Fibroblast of the aortic adventitia (primary cell): Measurements from ENCODE around the gene ANKRD35. TPM values are rescaled to one million over a fixed set of nuclear protein-coding genes. Genes with fewer than 3 reads are reported as not detected.
"Not testable (repeated sequence)": the region's sequence is repeated elsewhere in the genome, so short reads cannot be mapped to it uniquely, and the experiment has no call there.

Experiments
- DNase-seq: peaks from one replicate; pipeline ENCODE4 v3.0.0-alpha.2; 2010; ENCODE audit warnings: low read depth
- H3K4me3 ChIP-seq: 2 replicates; pipeline ENCODE4 v1.5.1; 2011; ENCODE audit warnings: low read depth, mild to moderate bottlenecking, control low read depth, low read length, moderate library complexity
- CTCF ChIP-seq: IDR thresholded peaks from 2 replicates; pipeline ENCODE4 v1.5.1; 2011; ENCODE audit warnings: mild to moderate bottlenecking, low read length, control low read depth, inconsistent platforms; ENCODE audit not compliant: insufficient read depth
- small RNA-seq: library from RNA; depleted of rRNA; stranded (forward); fragments of <200 nt; gene quantifications from one replicate; pipeline ENCODE3, GENCODE V24; 2012
- total RNA-seq: library from RNA; depleted of rRNA; stranded (reverse); fragments of >200 nt; gene quantifications from 2 replicates; pipeline ENCODE4 v1.2.3, GENCODE V29; 2012; ENCODE audit warnings: low replicate concordance

ANKRD35 gene
- total RNA-seq, 1 donor = 3.9 TPM

DNA sequence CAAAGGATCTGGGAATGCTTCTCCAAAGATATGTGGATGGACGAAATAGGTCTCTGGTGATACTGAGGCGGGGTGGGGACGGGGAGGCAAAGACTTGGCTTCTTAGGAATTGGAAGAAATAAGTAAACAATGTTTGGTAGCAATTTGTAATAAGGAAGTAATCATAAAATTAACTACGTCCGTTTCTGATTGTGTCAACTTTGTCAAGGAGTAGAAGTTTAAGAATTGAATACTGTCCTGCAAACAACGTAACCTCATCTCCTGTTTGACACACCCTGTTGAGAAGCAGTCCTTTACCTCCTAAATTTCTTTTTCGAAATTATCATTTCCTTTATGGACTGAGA lies 61.2 kb downstream of the ANKRD35 start:
- peak overlapping the region; percentile 99 for H3K4me3 ChIP-seq
- no peak for TF ChIP-seq CTCF
- no peak for DNase-seq

GRCh38 chr1:145823565-145824498 lies 61.8 kb downstream of the ANKRD35 start, which contains the start of the genes POLR3C and RNF115:
TSS of gene POLR3C (plus strand) at chr1:145824200. CDS start at chr1:145825777, 1,577 bp downstream.
TSS of gene RNF115 (minus strand) at chr1:145824095. CDS start at chr1:145823873, 222 bp downstream.
- peak within 1 kb of the TSS; percentile 99 for H3K4me3 ChIP-seq
- TF ChIP-seq CTCF = no peak
- DNase-seq = peak; percentile 90

DNA sequence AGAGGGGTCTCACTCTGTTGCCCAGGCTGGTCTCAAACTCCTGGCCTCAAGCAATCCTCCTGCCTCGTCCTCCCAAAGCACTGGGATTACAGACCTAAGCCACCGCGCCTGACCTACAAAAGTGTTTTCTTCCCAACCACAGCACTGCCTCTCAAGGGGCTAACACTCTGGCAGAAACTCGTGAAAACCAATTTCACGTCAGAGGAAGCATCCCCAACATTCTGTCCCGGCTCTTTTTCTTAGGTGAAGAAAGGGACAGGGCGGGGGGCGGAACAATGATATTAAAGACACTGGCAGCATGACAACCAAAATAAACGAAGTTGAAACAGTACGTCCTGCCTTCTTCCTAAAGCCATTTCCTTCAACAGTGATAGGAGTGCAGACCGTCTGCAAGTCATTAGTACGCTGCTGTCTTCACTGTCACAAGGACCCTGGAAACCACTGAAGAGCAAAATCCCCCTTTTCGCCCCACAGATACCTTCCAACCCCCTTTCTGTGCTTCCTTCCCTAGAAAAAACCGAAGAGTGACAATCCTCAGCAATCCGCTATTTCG lies 62.8 kb downstream of the ANKRD35 start:
- DNase-seq = not testable (repeated sequence)
- peak overlapping the region; percentile 52 for H3K4me3 ChIP-seq

- peak; percentile 68 for DNase-seq
These were observed 67.6 kb downstream of the ANKRD35 start for GRCh38 chr1:145818095-145818494.

More at GRCh38 chr1:145818095-145818494, 67.6 kb downstream of the ANKRD35 start:
- H3K4me3 ChIP-seq = not testable (repeated sequence)

Small RNA genes within 50 kb of the gene (small RNA-seq; reads per million reads assigned to genes)
- not detected for gene MIR6736

Other genes with a start within 250 kb of the ANKRD35 start
- gene PDZK1, start 178.5 kb downstream of the ANKRD35 start, total RNA-seq = 0.54 TPM in 1 of 2 replicates, not detected in the other
- not detected in 2 replicates for gene CD160, start 166.4 kb downstream of the ANKRD35 start, total RNA-seq
- 17.3 and 33.5 TPM in 2 replicates for gene RNF115, start 61.8 kb downstream of the ANKRD35 start, total RNA-seq
- gene POLR3C, start 61.7 kb downstream of the ANKRD35 start, total RNA-seq = 58.6 and 163 TPM in 2 replicates
- 5.2 and 8.3 TPM in 2 replicates for gene NUDT17, start 40.2 kb downstream of the ANKRD35 start, total RNA-seq
- 6.4 and 24.6 TPM in 2 replicates for gene PIAS3, start 26.8 kb downstream of the ANKRD35 start, total RNA-seq
- 2.0 and 28.3 TPM in 2 replicates for gene ITGA10, start 24.2 kb upstream of the ANKRD35 start, total RNA-seq
- 26.8 and 33.4 TPM in 2 replicates for gene PEX11B, start 32.9 kb upstream of the ANKRD35 start, total RNA-seq
- gene RBM8A, start 41.6 kb upstream of the ANKRD35 start, total RNA-seq = 111 and 583 TPM in 2 replicates
- gene LIX1L, start 72.2 kb upstream of the ANKRD35 start, total RNA-seq = 50.8 and 73.3 TPM in 2 replicates
- gene ANKRD34A, start 78.7 kb upstream of the ANKRD35 start, total RNA-seq = 0.65 and 0.99 TPM in 2 replicates
- gene POLR3GL, start 78.8 kb upstream of the ANKRD35 start, total RNA-seq = 15.7 and 28.4 TPM in 2 replicates
- 73.0 and 257 TPM in 2 replicates for gene TXNIP, start 110.7 kb upstream of the ANKRD35 start, total RNA-seq
- gene HJV, start 135.9 kb upstream of the ANKRD35 start, total RNA-seq = not detected in 2 replicates